Transverse colon (tissue), 4 donors: Measurements from ENCODE around the gene EEF2. TPM values are rescaled to one million over a fixed set of nuclear protein-coding genes. Genes with fewer than 3 reads are reported as not detected.

Experiments
- DNase-seq: peaks from one replicate; pipeline ENCODE4 v3.0.0-alpha.2; 2019
- H3K27ac ChIP-seq, 4 donors: fragments of 200-600 bp; sonication (generic); 2 replicates each; pipeline ENCODE4 v1.5.1; 2016 to 2018; ENCODE audit warnings: inconsistent platforms in 4 of 4
- H3K27me3 ChIP-seq: fragments of 200-600 bp; sonication (generic); 2 replicates; pipeline ENCODE4 v1.5.1; 2017; ENCODE audit warnings: inconsistent platforms
- H3K36me3 ChIP-seq, 4 donors: fragments of 200-600 bp; sonication (generic); 2 replicates each; pipeline ENCODE4 v1.5.1; 2017 to 2019; ENCODE audit warnings: inconsistent platforms in 4 of 4
- H3K4me1 ChIP-seq, 4 donors: fragments of 200-600 bp; sonication (generic); 2 replicates each; pipeline ENCODE4 v1.5.1; 2017 to 2020; ENCODE audit warnings: inconsistent platforms in 4 of 4
- H3K4me3 ChIP-seq, 4 donors: fragments of 200-600 bp; sonication (generic); 1 replicate in 1 of 4; 2 replicates in 3 of 4; pipeline versions ENCODE4 v1.5.1 to v1.6.1; 2017 to 2019; ENCODE audit warnings: inconsistent platforms in 4 of 4
- H3K9me3 ChIP-seq, 2 donors: fragments of 200-600 bp; sonication (generic); 2 replicates each; pipeline ENCODE4 v1.5.1; 2017 to 2019; ENCODE audit warnings: inconsistent platforms in 2 of 2
- EP300 ChIP-seq: sonication (generic); formaldehyde crosslinking; IDR thresholded peaks from one replicate; pipeline ENCODE4 v1.6.1; 2017; ENCODE audit warnings: antibody characterized with exemption, low read depth
- POLR2A ChIP-seq: fragments of 450-650 bp; IDR thresholded peaks from one replicate; pipeline ENCODE4 v1.6.1; 2016; ENCODE audit warnings: antibody characterized with exemption, mild to moderate bottlenecking, moderate library complexity
- POLR2AphosphoS5 ChIP-seq, 3 donors: sonication (generic); formaldehyde crosslinking; IDR thresholded peaks; one replicate each; pipeline ENCODE4 v1.6.1; 2016; ENCODE audit warnings: antibody characterized with exemption in 3 of 3
- WGBS, 2 donors: methylation state at CpG; one replicate each; pipeline ENCODE4 v1.1.5; 2018; ENCODE audit warnings: low coverage in 1 of 2; 5-methylcytosine and 5-hydroxymethylcytosine counted together
- in situ Hi-C, 4 donors: fragments of 200-750 bp; cut with MboI; loops; one replicate each; pipeline versions ENCODE4 v1.15.0 to v1.15.1; 2017; ENCODE audit warnings: low sequenced_read_pairs in 3 of 4, low pct_ligation_motif_present in 1 of 4, low pct_unique_long_range_greater_than_20kb in 1 of 4
- intact Hi-C: fragments of 100-400 bp; cut with DNase I; formaldehyde crosslinking; loops from one replicate; pipeline ENCODE4 v1.15.1; 2023; ENCODE audit warnings: low total_unique reads
- total RNA-seq, 4 donors: library from RNA; depleted of rRNA; stranded (reverse); fragments of >200 nt; gene quantifications; one replicate each; pipeline ENCODE4 v1.1.0, GENCODE V29; 2016
- TF ChIP-seq, protein P1 (sequence below), 5 experiments: fragments of 200-600 bp in 3 of 5; fragments of 450-650 bp in 2 of 5; sonication (generic) in 3 of 5; IDR thresholded peaks; 1 replicate in 2 of 5; 2 replicates in 3 of 5; pipeline ENCODE4 v1.5.1; 2016 to 2017; ENCODE audit warnings: antibody characterized with exemption in 5 of 5, inconsistent platforms in 3 of 5, mild to moderate bottlenecking in 2 of 5, moderate library complexity in 1 of 5

Gene EEF2
- total RNA-seq: 1,000 to 10,000 TPM; 1,013 to 1,686 (median 1,532) TPM

DNA sequence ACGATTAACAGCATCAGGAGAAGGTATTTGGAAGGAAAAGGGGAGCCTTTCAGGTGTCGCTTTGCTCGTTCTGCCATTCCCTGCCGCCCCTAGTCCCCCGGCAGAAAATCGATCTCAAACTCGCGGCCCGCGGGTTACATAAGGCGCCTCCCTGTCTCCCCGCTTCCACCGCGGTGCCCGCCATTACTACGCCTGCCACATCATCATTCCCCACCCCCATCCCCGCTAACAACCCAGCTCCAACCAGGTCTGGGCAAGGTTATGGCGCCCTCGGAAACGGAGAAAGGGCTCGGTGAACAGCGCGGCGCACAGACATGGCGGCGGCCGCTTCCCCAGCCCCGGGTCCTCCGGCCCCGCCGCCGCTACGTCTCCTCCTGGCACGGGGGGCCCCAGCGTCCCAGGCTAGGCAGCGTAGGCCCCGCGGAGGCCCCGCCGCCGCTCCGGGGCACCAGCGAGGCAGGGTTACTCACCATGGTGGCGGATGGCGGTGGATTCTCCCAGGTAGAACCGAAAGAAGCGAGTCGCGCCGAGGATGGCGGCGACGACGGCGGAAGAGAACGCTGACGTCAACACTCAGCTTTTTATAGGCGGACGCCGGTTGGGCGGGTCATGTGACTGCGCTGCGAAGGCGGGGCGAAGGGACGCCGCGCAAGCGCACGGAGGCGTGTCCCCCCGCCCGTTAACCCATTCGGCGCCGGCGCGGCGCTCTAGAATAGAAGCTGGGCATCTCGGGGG is at the start of gene EEF2:
TSS of gene EEF2 (minus strand) at position 556 of the 735 bp plus-strand sequence. CDS start at position 473, 83 bp downstream.
- peaks cover 0 to 40% (median 18%) of the 10 kb centered on the region in 4 donors for H3K36me3 ChIP-seq
- no peak for TF ChIP-seq EP300
- TF ChIP-seq POLR2AphosphoS5 (IDR thresholded peaks at IDR 0.05): peak; percentile 100
- TF ChIP-seq, protein P1, sequence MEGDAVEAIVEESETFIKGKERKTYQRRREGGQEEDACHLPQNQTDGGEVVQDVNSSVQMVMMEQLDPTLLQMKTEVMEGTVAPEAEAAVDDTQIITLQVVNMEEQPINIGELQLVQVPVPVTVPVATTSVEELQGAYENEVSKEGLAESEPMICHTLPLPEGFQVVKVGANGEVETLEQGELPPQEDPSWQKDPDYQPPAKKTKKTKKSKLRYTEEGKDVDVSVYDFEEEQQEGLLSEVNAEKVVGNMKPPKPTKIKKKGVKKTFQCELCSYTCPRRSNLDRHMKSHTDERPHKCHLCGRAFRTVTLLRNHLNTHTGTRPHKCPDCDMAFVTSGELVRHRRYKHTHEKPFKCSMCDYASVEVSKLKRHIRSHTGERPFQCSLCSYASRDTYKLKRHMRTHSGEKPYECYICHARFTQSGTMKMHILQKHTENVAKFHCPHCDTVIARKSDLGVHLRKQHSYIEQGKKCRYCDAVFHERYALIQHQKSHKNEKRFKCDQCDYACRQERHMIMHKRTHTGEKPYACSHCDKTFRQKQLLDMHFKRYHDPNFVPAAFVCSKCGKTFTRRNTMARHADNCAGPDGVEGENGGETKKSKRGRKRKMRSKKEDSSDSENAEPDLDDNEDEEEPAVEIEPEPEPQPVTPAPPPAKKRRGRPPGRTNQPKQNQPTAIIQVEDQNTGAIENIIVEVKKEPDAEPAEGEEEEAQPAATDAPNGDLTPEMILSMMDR (IDR thresholded peaks at IDR 0.05): peak in 1 of 5 experiments; percentile 30
- peak; percentile 100 for TF ChIP-seq POLR2A
- peak within 1 kb of the TSS; percentile 74 to 82 (median 81) for H3K4me3 ChIP-seq
- in situ Hi-C loops: loop anchor here in 2 of 4 donors (10.0 to 25.0 kb wide), 2 partner anchors 152 to 200 kb away; partner anchors contain the start of genes ANKRD24 (in 2 of the 2) and SIRT6 (in 2 of the 2)
- peaks cover 22 to 45% (median 37%) of the 10 kb centered on the region in 4 donors for H3K4me1 ChIP-seq
- WGBS, 2 donors: 0% methylated on average over 2 to 76 of the region's 80 CpGs
- peak within 1 kb of the TSS; percentile 91 to 94 (median 94) for H3K27ac ChIP-seq
- intact Hi-C loops: loop anchor here (5.0 kb wide), 1 partner anchor 82 kb away; the partner anchor contains the start of gene ZBTB7A
- H3K27me3 ChIP-seq: no peaks in the 10 kb centered on the region
- peak; percentile 92 for DNase-seq
- no peaks in the 10 kb centered on the region for H3K9me3 ChIP-seq

DNA sequence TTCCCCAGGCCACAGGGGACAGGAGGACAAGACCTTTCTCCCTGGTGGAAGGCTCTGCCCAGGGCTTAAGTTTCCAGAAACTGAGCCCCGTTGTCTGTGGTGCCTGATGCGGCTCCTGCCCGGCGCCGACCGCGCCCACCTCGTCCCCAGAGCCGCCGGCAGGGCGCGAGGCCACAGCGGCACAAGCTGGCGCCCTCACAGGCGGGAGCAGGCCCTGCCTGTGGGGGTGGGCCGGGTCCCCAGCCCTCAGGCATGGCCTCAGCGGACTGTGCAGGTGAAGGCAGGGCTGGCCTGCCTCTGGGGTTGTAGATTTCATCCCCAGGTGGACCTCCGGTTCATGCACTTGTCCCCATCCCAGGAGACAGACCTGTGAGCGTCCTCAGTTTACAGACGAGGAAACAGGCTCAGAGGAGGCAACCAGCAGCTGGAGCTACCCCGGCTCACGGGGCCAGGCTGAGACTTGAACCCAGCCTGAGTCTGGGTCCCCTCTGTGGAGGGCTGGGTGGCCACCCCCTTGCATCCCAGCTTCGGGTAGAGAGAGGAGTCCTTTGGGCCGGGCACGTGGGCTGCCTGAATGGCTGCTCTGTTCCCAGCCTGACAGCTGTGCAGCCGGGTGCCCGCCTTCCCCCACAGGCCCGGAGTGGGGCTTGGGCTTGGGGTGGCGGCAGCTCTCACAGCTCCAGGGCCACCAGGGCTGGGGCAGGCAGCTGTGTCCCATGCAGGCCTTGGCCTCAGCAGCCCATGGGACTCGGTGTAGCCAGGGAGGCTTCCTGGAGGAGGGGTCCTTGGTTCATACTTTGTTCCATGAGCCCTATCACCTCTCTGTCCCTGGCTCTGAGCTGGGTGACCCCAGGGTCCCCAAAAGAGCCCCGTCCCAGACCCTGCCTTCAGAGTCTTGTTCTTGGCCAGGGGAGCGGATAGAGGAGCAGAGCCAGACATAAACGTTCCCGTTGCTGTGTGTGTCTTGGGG is 49.1 kb upstream of the EEF2 start:
- H3K27ac ChIP-seq: no peak overlapping the region
- WGBS, 2 donors: 81% methylated on average over 31 of the region's 34 CpGs; no CpG with 5 or more reads in 1 of the 2 donors
- intact Hi-C loops (no loop called here), in situ Hi-C loops (no loop called here)
- H3K4me3 ChIP-seq: no peak overlapping the region
- no peaks in the 10 kb centered on the region for H3K9me3 ChIP-seq
- H3K4me1 ChIP-seq: no peaks in the 10 kb centered on the region
- peaks cover 0 to 20% (median 9%) of the 10 kb centered on the region in 4 donors for H3K36me3 ChIP-seq
- TF ChIP-seq, protein P1 (IDR thresholded peaks at IDR 0.05): no peak
- no peak for TF ChIP-seq EP300
- TF ChIP-seq POLR2AphosphoS5 (IDR thresholded peaks at IDR 0.05): no peak
- no peak for TF ChIP-seq POLR2A
- no peaks in the 10 kb centered on the region for H3K27me3 ChIP-seq
- no peak for DNase-seq

DNA sequence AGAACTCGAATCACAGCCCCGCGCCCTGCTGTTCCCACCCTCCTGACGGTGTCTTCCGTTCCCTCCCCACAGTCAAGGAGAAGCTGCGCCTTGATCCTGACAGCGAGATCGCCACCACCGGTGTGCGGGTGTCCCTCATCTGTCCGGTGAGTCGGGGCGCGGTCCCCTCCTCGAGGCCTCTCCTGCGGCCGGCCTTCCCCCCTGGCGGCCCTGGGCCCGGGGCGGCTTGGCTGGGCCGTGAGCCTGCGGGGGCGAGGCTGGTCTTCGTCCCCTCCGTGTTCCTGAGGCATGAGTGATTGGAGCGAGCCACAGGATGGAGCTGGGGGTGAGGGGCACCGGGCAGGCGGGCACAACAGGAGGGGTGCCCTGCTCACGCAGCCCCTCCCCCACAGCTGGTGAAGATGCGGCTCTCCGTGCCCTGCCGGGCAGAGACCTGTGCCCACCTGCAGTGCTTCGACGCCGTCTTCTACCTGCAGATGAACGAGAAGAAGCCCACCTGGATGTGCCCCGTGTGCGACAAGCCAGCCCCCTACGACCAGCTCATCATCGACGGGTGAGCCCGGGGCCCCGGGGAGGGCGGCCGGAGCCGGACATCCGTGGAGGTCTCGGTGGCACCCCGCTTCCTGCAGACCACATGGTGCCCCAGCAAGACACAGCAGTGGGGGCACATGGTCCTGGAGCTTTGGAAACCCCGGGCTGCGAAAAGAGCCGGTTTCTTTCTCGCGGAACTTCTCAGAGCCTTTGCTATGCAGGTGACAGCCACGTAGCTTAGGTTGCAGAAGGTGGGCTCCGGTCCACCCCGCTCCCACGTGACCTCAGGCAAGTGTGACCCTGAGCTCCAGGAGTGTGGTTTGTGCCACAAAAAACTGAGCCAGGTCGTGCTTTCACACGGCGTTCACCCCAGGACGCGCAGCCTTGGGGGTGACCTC is 48.0 kb upstream of the EEF2 start:
- Histone ChIP-seq H3K4me1 (no peaks in the 10 kb centered on the region), H3K27me3 (no peaks in the 10 kb centered on the region), H3K9me3 (no peaks in the 10 kb centered on the region), H3K27ac (no peak overlapping the region), H3K4me3 (no peak overlapping the region), H3K36me3 (peaks cover 0 to 27% (median 12%) of the 10 kb centered on the region in 4 donors)
- intact Hi-C loops: no loop called here
- no peak for DNase-seq
- TF ChIP-seq EP300: no peak
- no peak for TF ChIP-seq POLR2AphosphoS5 (IDR thresholded peaks at IDR 0.05)
- TF ChIP-seq, protein P1 (IDR thresholded peaks at IDR 0.05): no peak
- no peak for TF ChIP-seq POLR2A
- 92% methylated on average over 61 of the region's 63 CpGs; no CpG with 5 or more reads in 1 of the 2 donors for WGBS, 2 donors
- in situ Hi-C loops: no loop called here
